Neural cell (in vitro differentiated cells): Measurements from ENCODE around the gene RUBCN.
"Not testable (repeated sequence)": the region's sequence is repeated elsewhere in the genome, so short reads cannot be mapped to it uniquely, and the experiment has no call there.

Experiments
- EZH2 ChIP-seq: fragments of 200-600, 300-800 bp; shearing (Covaris generic), sonication (generic); IDR thresholded peaks from 2 replicates; pipeline ENCODE4 v1.6.1; 2014; ENCODE audit warnings: antibody characterized with exemption, low read length, borderline replicate concordance, mild to moderate bottlenecking; ENCODE audit not compliant: insufficient read depth, poor library complexity, severe bottlenecking
- POLR2AphosphoS5 ChIP-seq: IDR thresholded peaks from 2 replicates; pipeline ENCODE4 v1.6.1; 2012
- RAD21 ChIP-seq: fragments of 450-650 bp; conservative IDR thresholded peaks from 2 replicates; pipeline ENCODE4 v1.6.1; 2014; ENCODE audit warnings: antibody characterized with exemption, mild to moderate bottlenecking, moderate library complexity
- SMC3 ChIP-seq: fragments of 450-650 bp; conservative IDR thresholded peaks from 2 replicates; pipeline ENCODE4 v1.6.1; 2014; ENCODE audit warnings: antibody characterized with exemption, mild to moderate bottlenecking, moderate library complexity; ENCODE audit not compliant: poor library complexity
- TF ChIP-seq, protein P1 (sequence below): fragments of 450-650 bp; IDR thresholded peaks from 2 replicates; pipeline ENCODE4 v1.5.1; 2014; ENCODE audit warnings: antibody characterized with exemption, mild to moderate bottlenecking, moderate library complexity; ENCODE audit not compliant: poor library complexity, severe bottlenecking
- TF ChIP-seq, protein P2 (sequence below): IDR thresholded peaks from 2 replicates; pipeline ENCODE4 v1.6.1; 2012; ENCODE audit warnings: borderline replicate concordance

DNA sequence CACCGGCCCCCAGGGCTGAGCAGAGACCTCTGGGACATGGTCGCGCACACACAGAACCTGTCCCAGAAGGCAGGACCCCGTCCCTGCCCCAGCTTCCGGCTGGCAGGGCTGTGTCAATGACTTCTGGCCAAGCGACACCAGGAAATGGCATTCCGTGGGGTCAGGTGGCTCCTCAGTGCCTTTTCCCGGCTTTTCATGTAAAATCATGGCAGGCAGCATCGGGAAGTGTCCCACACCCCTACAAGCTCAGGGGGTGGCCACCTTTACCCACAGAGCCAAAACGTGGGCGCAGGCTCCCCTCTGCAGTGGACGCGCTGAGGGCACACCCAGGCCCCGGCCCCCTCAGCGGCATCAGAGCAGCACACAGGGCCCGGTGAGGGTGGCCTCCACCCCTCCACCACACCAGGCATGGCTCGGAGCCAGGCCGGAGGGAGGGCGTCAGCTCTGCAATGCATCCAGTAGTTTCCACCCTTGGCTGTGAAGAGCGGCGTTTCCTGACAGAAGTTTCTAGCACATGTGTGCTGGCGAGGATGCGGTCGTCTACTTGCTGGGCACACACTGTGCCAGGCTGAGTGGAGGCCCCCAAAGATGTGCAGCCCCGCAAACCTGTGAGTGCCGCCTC, 70.4 kb downstream of the RUBCN start:
- not testable (repeated sequence) for TF ChIP-seq RAD21, EZH2, POLR2AphosphoS5, SMC3
- TF ChIP-seq, protein P1, sequence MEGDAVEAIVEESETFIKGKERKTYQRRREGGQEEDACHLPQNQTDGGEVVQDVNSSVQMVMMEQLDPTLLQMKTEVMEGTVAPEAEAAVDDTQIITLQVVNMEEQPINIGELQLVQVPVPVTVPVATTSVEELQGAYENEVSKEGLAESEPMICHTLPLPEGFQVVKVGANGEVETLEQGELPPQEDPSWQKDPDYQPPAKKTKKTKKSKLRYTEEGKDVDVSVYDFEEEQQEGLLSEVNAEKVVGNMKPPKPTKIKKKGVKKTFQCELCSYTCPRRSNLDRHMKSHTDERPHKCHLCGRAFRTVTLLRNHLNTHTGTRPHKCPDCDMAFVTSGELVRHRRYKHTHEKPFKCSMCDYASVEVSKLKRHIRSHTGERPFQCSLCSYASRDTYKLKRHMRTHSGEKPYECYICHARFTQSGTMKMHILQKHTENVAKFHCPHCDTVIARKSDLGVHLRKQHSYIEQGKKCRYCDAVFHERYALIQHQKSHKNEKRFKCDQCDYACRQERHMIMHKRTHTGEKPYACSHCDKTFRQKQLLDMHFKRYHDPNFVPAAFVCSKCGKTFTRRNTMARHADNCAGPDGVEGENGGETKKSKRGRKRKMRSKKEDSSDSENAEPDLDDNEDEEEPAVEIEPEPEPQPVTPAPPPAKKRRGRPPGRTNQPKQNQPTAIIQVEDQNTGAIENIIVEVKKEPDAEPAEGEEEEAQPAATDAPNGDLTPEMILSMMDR: not testable (repeated sequence)
- TF ChIP-seq, protein P2, sequence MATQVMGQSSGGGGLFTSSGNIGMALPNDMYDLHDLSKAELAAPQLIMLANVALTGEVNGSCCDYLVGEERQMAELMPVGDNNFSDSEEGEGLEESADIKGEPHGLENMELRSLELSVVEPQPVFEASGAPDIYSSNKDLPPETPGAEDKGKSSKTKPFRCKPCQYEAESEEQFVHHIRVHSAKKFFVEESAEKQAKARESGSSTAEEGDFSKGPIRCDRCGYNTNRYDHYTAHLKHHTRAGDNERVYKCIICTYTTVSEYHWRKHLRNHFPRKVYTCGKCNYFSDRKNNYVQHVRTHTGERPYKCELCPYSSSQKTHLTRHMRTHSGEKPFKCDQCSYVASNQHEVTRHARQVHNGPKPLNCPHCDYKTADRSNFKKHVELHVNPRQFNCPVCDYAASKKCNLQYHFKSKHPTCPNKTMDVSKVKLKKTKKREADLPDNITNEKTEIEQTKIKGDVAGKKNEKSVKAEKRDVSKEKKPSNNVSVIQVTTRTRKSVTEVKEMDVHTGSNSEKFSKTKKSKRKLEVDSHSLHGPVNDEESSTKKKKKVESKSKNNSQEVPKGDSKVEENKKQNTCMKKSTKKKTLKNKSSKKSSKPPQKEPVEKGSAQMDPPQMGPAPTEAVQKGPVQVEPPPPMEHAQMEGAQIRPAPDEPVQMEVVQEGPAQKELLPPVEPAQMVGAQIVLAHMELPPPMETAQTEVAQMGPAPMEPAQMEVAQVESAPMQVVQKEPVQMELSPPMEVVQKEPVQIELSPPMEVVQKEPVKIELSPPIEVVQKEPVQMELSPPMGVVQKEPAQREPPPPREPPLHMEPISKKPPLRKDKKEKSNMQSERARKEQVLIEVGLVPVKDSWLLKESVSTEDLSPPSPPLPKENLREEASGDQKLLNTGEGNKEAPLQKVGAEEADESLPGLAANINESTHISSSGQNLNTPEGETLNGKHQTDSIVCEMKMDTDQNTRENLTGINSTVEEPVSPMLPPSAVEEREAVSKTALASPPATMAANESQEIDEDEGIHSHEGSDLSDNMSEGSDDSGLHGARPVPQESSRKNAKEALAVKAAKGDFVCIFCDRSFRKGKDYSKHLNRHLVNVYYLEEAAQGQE: not testable (repeated sequence)
